MCF 10A (cell line): ENCODE results near the gene BMPER. TPM values are rescaled to one million over a fixed set of nuclear protein-coding genes. Genes with fewer than 3 reads are reported as not detected.

ENCODE experiments used
- BruUV-seq: library from RNA; stranded (reverse); fragments of 400-500 nt; replicated peaks from 2 replicates; lab custom pipeline; 2021; lab: Mats Ljungman, UMichigan
- CTCF ChIA-PET: fragments of 300-600 bp; sonication (Branson Sonifier 250); formaldehyde crosslinking; extraction: SDS; loops from one replicate; lab custom pipeline; 2021; ENCODE audit warnings: antibody characterized with exemption, inconsistent platforms; lab: Yijun Ruan, JAX
- POLR2A ChIA-PET: fragments of 300-600, 350-650 bp; sonication (Branson Sonifier 250); formaldehyde crosslinking; extraction: SDS; loops from one replicate; lab custom pipeline; 2020; ENCODE audit warnings: antibody characterized with exemption, inconsistent platforms; lab: Yijun Ruan, JAX
- DNase-seq: peaks from one replicate; pipeline ENCODE4 v3.0.0-alpha.2; 2018; ENCODE audit not compliant: unreplicated experiment
- H3K27ac Mint-ChIP-seq: one replicate; pipeline ENCODE4 v1.8.0; 2022; ENCODE audit warnings: mild to moderate bottlenecking, low read depth, mixed read lengths; ENCODE audit not compliant: unreplicated experiment
- H3K27me3 Mint-ChIP-seq: one replicate; pipeline ENCODE4 v1.8.0; 2022; ENCODE audit warnings: mixed read lengths; ENCODE audit not compliant: insufficient read depth, unreplicated experiment
- H3K36me3 Mint-ChIP-seq: one replicate; pipeline ENCODE4 v1.8.0; 2022; ENCODE audit warnings: mild to moderate bottlenecking, moderate library complexity, mixed read lengths; ENCODE audit not compliant: insufficient read depth, unreplicated experiment
- H3K4me1 Mint-ChIP-seq: one replicate; pipeline ENCODE4 v1.8.0; 2022; ENCODE audit warnings: mixed read lengths; ENCODE audit not compliant: insufficient read depth, unreplicated experiment
- H3K4me3 Mint-ChIP-seq: one replicate; pipeline ENCODE4 v1.8.0; 2022; ENCODE audit warnings: mild to moderate bottlenecking, moderate library complexity, mixed read lengths; ENCODE audit not compliant: unreplicated experiment
- H3K9me3 Mint-ChIP-seq: one replicate; pipeline ENCODE4 v1.8.0; 2022; ENCODE audit warnings: mixed read lengths; ENCODE audit not compliant: unreplicated experiment
- CTCF ChIP-seq: fragments of 200-600 bp; IDR thresholded peaks from one replicate; pipeline ENCODE4 v1.8.0; 2022; ENCODE audit warnings: antibody characterized with exemption, mild to moderate bottlenecking; ENCODE audit not compliant: unreplicated experiment
- intact Hi-C: fragments of 100-400 bp; cut with micrococcal nuclease; formaldehyde crosslinking; loops from 2 replicates; pipeline ENCODE4 v1.14.1; 2022
- total RNA-seq: library from RNA; stranded (reverse); gene quantifications from 2 replicates; pipeline ENCODE4 v1.2.3, GENCODE V29; 2022

The BMPER gene
- total RNA-seq, 1 experiment from 2014 or later, result 0.40 TPM

- Mint-ChIP-seq H3K27ac (peak overlapping the region; percentile 99), H3K4me1 (peaks cover 45% of the 10 kb centered on the region), H3K9me3 (no peaks in the 10 kb centered on the region), H3K36me3 (no peaks in the 10 kb centered on the region), H3K27me3 (no peaks in the 10 kb centered on the region), H3K4me3 (peak overlapping the region; percentile 60)
- peak; percentile 72 for DNase-seq
- TF ChIP-seq CTCF, result no peak
- CTCF ChIA-PET, result interaction anchor here (0.6 to 8.1 kb wide), 25 partner anchors 11 to 1446 kb away, joined by 3 to 78 read pairs (median 4); no protein-coding TSS in a partner anchor
- intact Hi-C loops, result no loop called here
- BruUV-seq, result TSS peak; percentile 96
- POLR2A ChIA-PET, result interaction anchor here (0.7 to 1.3 kb wide), 3 partner anchors 22 to 187 kb away, joined by 4 read pairs; no protein-coding TSS in a partner anchor
Measured at GRCh38 chr7:34133356-34133982, 228.1 kb downstream of the BMPER start.

GRCh38 chr7:34133983-34134782 lies 228.8 kb downstream of the BMPER start:
- H3K4me1 Mint-ChIP-seq, result peaks cover 45% of the 10 kb centered on the region
- peak overlapping the region; percentile 99 for H3K27ac Mint-ChIP-seq
- TF ChIP-seq CTCF, result peak; percentile 81
- H3K9me3 Mint-ChIP-seq, result no peaks in the 10 kb centered on the region
- H3K4me3 Mint-ChIP-seq, result peak overlapping the region; percentile 60
- ChIA-PET CTCF (interaction anchor here (0.6 to 8.1 kb wide), 39 partner anchors 10 to 541 kb away, joined by 3 to 78 read pairs (median 4); no protein-coding TSS in a partner anchor), POLR2A (interaction anchor here (0.6 to 1.3 kb wide), 5 partner anchors 21 to 937 kb away, joined by 3 to 4 read pairs (median 4); no protein-coding TSS in a partner anchor)
- intact Hi-C loops, result loop anchor here (1.0 to 2.0 kb wide), 7 partner anchors 21 to 463 kb away; no protein-coding TSS in a partner anchor
- peak; percentile 77 for DNase-seq
- H3K27me3 Mint-ChIP-seq, result no peaks in the 10 kb centered on the region
- no peaks in the 10 kb centered on the region for H3K36me3 Mint-ChIP-seq
- no TSS peak for BruUV-seq

- CTCF ChIA-PET, result interaction anchor here (0.5 to 8.1 kb wide), 20 partner anchors 9 to 938 kb away, joined by 3 to 78 read pairs (median 4); no protein-coding TSS in a partner anchor
- POLR2A ChIA-PET, result interaction anchor here (0.7 kb wide), 2 partner anchors 223 to 316 kb away, joined by 3 read pairs; no protein-coding TSS in a partner anchor
- no peak for TF ChIP-seq CTCF
- Mint-ChIP-seq H3K4me3 (no peak overlapping the region), H3K9me3 (no peaks in the 10 kb centered on the region), H3K36me3 (no peaks in the 10 kb centered on the region), H3K27ac (peak overlapping the region; percentile 59), H3K27me3 (no peaks in the 10 kb centered on the region), H3K4me1 (peaks cover 36% of the 10 kb centered on the region)
- intact Hi-C loops, result loop anchor here (2.0 kb wide), 1 partner anchor 19 kb away; no protein-coding TSS in a partner anchor
- no TSS peak for BruUV-seq
- no peak for DNase-seq
Measured at GRCh38 chr7:34135924-34136323, 230.6 kb downstream of the BMPER start.
